ENCODE data around the gene AKR1E2.

AKR1E2 gene

DNA sequence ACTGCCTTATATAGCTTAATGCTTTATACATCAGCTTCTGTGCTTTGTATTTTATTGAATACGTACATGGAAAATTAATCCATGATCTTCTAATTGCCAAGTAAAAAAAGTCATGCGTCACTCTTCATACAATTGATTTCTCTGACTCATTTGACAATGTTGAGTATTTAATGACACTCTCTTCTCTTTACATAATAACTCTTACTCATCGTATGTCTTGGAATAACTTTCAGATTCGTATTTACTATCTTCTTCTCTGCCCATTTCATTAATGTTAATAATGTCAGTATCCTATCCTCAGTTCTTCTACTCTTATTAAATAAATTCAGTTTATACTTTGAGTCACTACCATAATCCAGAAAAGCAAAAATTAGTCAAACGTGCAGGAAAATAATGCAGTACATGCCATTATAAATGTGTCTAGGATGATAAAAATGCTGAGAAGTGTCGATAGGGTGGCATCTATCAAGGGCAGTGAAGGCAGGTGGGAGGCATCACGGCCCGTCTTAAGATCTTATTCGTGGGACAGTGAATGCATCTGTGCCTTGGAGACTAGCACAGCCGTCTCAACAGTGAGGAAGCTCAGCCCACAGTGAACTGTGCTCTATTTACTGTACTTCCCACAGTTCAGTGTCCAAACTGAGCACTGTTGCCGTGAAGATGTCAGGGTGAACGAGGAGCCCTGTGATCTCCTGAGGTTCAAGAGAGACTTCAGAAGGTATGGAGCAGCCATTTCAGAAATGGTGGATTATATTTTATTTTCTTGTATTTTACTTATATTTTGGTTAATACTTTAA is 39.8 kb upstream of the AKR1E2 start (continued):
- no peak for TF ChIP-seq ZNF610 (tag by site-specific recombination; IDR thresholded peaks at IDR 0.05; ENCODE audit: borderline replicate concordance)
- TF ChIP-seq SP2 (tag by site-specific recombination; IDR thresholded peaks at IDR 0.05): no peak
- no peak for TF ChIP-seq ZNF114 (tag by site-specific recombination; IDR thresholded peaks at IDR 0.05)
- no peak for TF ChIP-seq SETDB1 (IDR thresholded peaks at IDR 0.05; ENCODE audit: insufficient read length, low read length)
- TF ChIP-seq ZNF707 (tag by site-specific recombination; IDR thresholded peaks at IDR 0.05): no peak
- TF ChIP-seq ZNF175 (tag by site-specific recombination; IDR thresholded peaks at IDR 0.05): no peak
- no peak for TF ChIP-seq YY2 (tag by site-specific recombination; IDR thresholded peaks at IDR 0.05)
- no peak for TF ChIP-seq ZNF670 (tag by site-specific recombination; IDR thresholded peaks at IDR 0.05; ENCODE audit: low read depth)
- no peak for TF ChIP-seq ZBTB17 (tag by site-specific recombination; IDR thresholded peaks at IDR 0.05)

DNA sequence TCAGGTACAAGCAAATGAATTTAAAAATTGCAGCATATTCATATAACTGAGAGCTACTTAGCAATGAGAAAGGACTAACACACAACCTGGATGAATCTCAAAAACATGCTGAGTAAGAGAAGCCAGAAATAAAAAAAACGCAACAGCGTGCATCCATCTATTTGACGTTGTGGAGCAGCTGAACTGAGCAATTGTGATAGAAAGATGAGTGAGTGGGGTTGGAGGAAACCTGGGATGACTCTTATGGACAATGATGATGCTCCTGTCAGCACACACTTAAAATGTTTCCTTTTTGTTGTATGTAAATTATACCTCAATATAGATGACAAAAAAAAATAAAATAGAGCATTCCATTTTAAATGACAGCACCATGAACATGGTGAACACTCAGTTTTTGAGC is 36.0 kb upstream of the AKR1E2 start:
- Histone ChIP-seq H3K9me3 (ENCODE audit: control insufficient read depth, insufficient read depth, low read depth, low read length) (no peaks in the 10 kb centered on the region), H3K4me1 (ENCODE audit: control insufficient read depth, insufficient read depth, low read length) (no peaks in the 10 kb centered on the region), H3K4me3 (ENCODE audit: low read depth, low read length) (no peak overlapping the region), H3K36me3 (ENCODE audit: control insufficient read depth in 2 of 2, insufficient read depth in 1 of 2, low read length in 2 of 2) (no peaks in the 10 kb centered on the region), H3K27ac (ENCODE audit: extremely low read depth, low read depth, low read length) (no peak overlapping the region)
- ChIA-PET CTCF (interaction anchor here (0.6 to 1.3 kb wide), 4 partner anchors 10 to 864 kb away, joined by 3 to 5 read pairs (median 4); no protein-coding TSS in a partner anchor), POLR2A (no interaction called here)
- TF ChIP-seq KLF16 (tag by site-specific recombination; IDR thresholded peaks at IDR 0.05) (no peak), ZIC2 (tag by site-specific recombination; IDR thresholded peaks at IDR 0.05) (no peak), KLF7 (tag by site-specific recombination; IDR thresholded peaks at IDR 0.05; ENCODE audit: borderline replicate concordance) (no peak), KLF8 (tag by site-specific recombination; IDR thresholded peaks at IDR 0.05) (no peak), FEZF1 (tag by site-specific recombination; IDR thresholded peaks at IDR 0.05) (no peak), ZNF830 (tag by site-specific recombination; IDR thresholded peaks at IDR 0.05; ENCODE audit: low read depth) (no peak), ZNF341 (tag by site-specific recombination; IDR thresholded peaks at IDR 0.05; ENCODE audit: low read depth) (no peak), HOXC10 (CRISPR knock-in tag; IDR thresholded peaks at IDR 0.05) (no peak), ZNF354C (tag by site-specific recombination; IDR thresholded peaks at IDR 0.05; ENCODE audit: borderline replicate concordance, low read depth) (no peak), ZNF335 (tag by site-specific recombination; conservative IDR thresholded peaks at IDR 0.05) (no peak), ZBTB6 (tag by site-specific recombination; IDR thresholded peaks at IDR 0.05) (no peak), HIC1 (tag by site-specific recombination; IDR thresholded peaks at IDR 0.05) (no peak), INSM2 (tag by site-specific recombination; IDR thresholded peaks at IDR 0.05) (no peak), ZNF114 (tag by site-specific recombination; IDR thresholded peaks at IDR 0.05) (no peak), GLIS2 (tag by site-specific recombination; IDR thresholded peaks at IDR 0.05) (no peak), GLI2 (tag by site-specific recombination; IDR thresholded peaks at IDR 0.05; ENCODE audit: borderline replicate concordance, low read depth) (no peak), SCRT2 (tag by site-specific recombination; IDR thresholded peaks at IDR 0.05) (no peak), CTCF (tag by site-specific recombination; IDR thresholded peaks at IDR 0.05) (no peak), ZBTB48 (tag by site-specific recombination; IDR thresholded peaks at IDR 0.05) (no peak)

Measured in HEK293 (cell line).